Uterus (tissue), 4 donors: ENCODE results near the gene SAMD4A. TPM values are rescaled to one million over a fixed set of nuclear protein-coding genes. Genes with fewer than 3 reads are reported as not detected.

Source experiments
- DNase-seq, 2 donors: peaks; one replicate each; pipeline ENCODE4 v3.0.0-alpha.2; 2019 to 2020
- H3K27ac ChIP-seq, 2 donors: fragments of 200-600 bp; sonication (generic); 1 replicate in 1 of 2; 2 replicates in 1 of 2; pipeline ENCODE4 v1.5.1; 2016 to 2018
- H3K27me3 ChIP-seq, 2 donors: fragments of 200-600 bp; sonication (generic); one replicate each; pipeline ENCODE4 v1.5.1; 2018 to 2019; ENCODE audit warnings: control low read depth in 1 of 2
- H3K36me3 ChIP-seq, 2 donors: fragments of 200-600 bp; sonication (generic); one replicate each; pipeline ENCODE4 v1.5.1; 2019; ENCODE audit warnings: control low read depth in 1 of 2
- H3K4me1 ChIP-seq, 2 donors: fragments of 200-600 bp; sonication (generic); one replicate each; pipeline ENCODE4 v1.5.1; 2018 to 2019; ENCODE audit warnings: control low read depth in 1 of 2
- H3K4me3 ChIP-seq, 2 donors: fragments of 200-600 bp; sonication (generic); 1 replicate in 1 of 2; 2 replicates in 1 of 2; pipeline ENCODE4 v1.5.1; 2018 to 2019; ENCODE audit warnings: mild to moderate bottlenecking in 1 of 2
- H3K9me3 ChIP-seq, 2 donors: fragments of 200-600 bp; sonication (generic); one replicate each; pipeline ENCODE4 v1.5.1; 2019; ENCODE audit warnings: control low read depth in 1 of 2
- POLR2A ChIP-seq, 2 donors: fragments of 450-650 bp; IDR thresholded peaks; one replicate each; pipeline ENCODE4 v1.6.1; 2016; ENCODE audit warnings: antibody characterized with exemption in 2 of 2, mild to moderate bottlenecking in 1 of 2, moderate library complexity in 1 of 2
- intact Hi-C: fragments of 100-400 bp; cut with DNase I; formaldehyde crosslinking; loops from one replicate; pipeline ENCODE4 v1.15.1; 2023; ENCODE audit warnings: low total_unique reads
- total RNA-seq, 4 donors: library from RNA; depleted of rRNA in 3 of 4; stranded (reverse); fragments of >200 nt in 3 of 4; gene quantifications; one replicate each; pipeline versions ENCODE4 v1.1.0 to v1.2.4, GENCODE V29; 2014 to 2023
- TF ChIP-seq, protein P1 (sequence below), 4 experiments: fragments of 200-600 bp in 2 of 4; fragments of 450-650 bp in 2 of 4; sonication (generic) in 2 of 4; IDR thresholded peaks; one replicate each; pipeline ENCODE4 v1.5.1; 2016 to 2019; ENCODE audit warnings: antibody characterized with exemption in 4 of 4, mild to moderate bottlenecking in 2 of 4, moderate library complexity in 1 of 4
- donor health status: DM: yes; HTN: yes; CAD: no.

Gene SAMD4A
- total RNA-seq, 4 donors from 2014 or later: 46.9 to 67.8 (median 55.0) TPM

DNA sequence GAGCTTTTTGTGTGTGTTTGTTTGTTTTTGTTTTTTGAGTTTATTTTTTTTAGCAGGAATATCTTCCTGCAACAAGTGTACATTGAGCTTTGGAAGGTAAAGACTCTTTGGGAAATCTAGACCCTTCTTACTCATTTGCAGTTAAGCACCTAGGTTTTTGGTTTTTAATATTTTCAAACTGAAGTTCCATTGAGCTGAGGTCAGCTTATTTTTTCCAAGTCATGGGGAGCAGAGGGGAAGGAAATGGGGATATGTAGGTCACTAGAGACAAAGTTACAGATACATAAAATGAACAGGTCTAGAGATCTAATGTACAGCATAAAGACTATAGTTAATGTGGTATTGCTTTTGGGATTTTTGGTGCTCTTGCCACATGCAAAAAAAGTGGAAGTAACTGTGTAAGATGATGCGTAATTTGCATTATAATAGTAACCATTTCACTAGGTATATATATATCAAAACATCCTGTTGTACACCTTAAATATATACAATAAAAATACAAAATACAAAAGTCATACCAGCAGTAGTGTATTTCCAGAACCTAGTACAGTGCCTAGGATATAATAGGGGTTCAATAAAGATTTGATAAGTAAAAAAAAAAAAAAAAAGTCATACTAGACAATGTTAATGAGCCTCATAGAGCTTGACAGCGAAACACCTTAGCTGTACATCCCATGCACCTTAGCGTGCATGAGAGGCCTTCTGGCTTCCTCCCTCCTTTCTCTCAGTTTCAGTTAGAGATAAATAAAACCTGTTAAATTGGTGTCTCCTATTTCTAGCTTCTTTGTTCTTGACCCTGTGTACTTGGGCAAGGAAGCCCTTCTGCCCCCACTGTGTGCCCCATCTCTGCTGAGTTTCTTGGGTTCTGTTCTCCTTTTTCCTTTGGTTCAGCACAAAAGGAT is 34.6 kb upstream of the SAMD4A start:
- intact Hi-C loops: no loop called here
- no peak overlapping the region for H3K27ac ChIP-seq
- H3K9me3 ChIP-seq: no peaks in the 10 kb centered on the region
- DNase-seq: no peak
- no peaks in the 10 kb centered on the region for H3K36me3 ChIP-seq
- no peaks in the 10 kb centered on the region for H3K27me3 ChIP-seq
- TF ChIP-seq POLR2A (IDR thresholded peaks at IDR 0.05): no peak
- TF ChIP-seq, protein P1, sequence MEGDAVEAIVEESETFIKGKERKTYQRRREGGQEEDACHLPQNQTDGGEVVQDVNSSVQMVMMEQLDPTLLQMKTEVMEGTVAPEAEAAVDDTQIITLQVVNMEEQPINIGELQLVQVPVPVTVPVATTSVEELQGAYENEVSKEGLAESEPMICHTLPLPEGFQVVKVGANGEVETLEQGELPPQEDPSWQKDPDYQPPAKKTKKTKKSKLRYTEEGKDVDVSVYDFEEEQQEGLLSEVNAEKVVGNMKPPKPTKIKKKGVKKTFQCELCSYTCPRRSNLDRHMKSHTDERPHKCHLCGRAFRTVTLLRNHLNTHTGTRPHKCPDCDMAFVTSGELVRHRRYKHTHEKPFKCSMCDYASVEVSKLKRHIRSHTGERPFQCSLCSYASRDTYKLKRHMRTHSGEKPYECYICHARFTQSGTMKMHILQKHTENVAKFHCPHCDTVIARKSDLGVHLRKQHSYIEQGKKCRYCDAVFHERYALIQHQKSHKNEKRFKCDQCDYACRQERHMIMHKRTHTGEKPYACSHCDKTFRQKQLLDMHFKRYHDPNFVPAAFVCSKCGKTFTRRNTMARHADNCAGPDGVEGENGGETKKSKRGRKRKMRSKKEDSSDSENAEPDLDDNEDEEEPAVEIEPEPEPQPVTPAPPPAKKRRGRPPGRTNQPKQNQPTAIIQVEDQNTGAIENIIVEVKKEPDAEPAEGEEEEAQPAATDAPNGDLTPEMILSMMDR (IDR thresholded peaks at IDR 0.05): no peak
- H3K4me3 ChIP-seq: no peak overlapping the region
- H3K4me1 ChIP-seq: no peaks in the 10 kb centered on the region

DNA sequence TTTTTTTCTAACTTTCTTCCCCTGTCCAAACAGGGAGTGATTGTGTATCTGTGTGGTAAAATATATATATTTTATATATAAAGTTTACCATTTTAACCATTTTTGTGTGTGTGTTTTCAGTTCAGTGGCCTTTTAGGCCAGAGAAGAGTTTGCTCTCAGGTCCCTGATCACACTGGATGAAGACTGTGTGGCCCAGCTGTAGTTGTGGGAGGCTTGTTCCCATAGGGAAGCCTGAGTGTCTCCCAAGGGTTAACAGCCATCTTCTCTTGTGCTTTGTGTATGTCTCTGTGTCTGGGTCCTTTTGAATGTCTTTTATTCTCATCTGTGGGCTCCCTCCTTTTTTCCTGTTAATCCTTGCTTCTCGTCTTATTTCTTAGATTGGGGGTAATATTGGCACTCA is 33.8 kb upstream of the SAMD4A start:
- no peaks in the 10 kb centered on the region for H3K27me3 ChIP-seq
- intact Hi-C loops: no loop called here
- H3K4me1 ChIP-seq: no peaks in the 10 kb centered on the region
- TF ChIP-seq, protein P1 (IDR thresholded peaks at IDR 0.05): no peak
- no peak for TF ChIP-seq POLR2A (IDR thresholded peaks at IDR 0.05)
- no peaks in the 10 kb centered on the region for H3K36me3 ChIP-seq
- H3K27ac ChIP-seq: no peak overlapping the region
- no peaks in the 10 kb centered on the region for H3K9me3 ChIP-seq
- H3K4me3 ChIP-seq: no peak overlapping the region
- DNase-seq: no peak

DNA sequence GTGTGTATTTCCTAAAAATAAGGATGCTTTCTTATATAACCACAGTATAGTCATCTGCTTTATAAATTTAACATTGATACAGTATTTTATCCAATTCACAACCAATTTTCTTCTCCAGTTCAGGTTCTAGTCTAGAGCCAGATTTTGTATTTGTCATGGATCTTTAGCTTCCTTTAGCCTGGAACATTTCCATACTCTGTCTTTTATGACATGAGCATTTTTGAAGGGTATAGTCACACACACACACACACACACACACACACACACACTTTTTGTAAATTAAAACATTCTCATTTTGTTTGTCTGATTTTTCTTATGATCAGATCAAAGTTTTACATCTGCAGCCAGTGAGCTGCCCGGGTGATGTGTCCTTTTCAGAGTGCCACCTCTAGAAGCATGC is 31.8 kb upstream of the SAMD4A start:
- H3K36me3 ChIP-seq: no peaks in the 10 kb centered on the region
- H3K9me3 ChIP-seq: no peaks in the 10 kb centered on the region
- no peak overlapping the region for H3K27ac ChIP-seq
- intact Hi-C loops: no loop called here
- H3K27me3 ChIP-seq: no peaks in the 10 kb centered on the region
- TF ChIP-seq POLR2A (IDR thresholded peaks at IDR 0.05): no peak
- TF ChIP-seq, protein P1 (IDR thresholded peaks at IDR 0.05): no peak
- no peak for DNase-seq
- H3K4me1 ChIP-seq: no peaks in the 10 kb centered on the region
- no peak overlapping the region for H3K4me3 ChIP-seq

DNA sequence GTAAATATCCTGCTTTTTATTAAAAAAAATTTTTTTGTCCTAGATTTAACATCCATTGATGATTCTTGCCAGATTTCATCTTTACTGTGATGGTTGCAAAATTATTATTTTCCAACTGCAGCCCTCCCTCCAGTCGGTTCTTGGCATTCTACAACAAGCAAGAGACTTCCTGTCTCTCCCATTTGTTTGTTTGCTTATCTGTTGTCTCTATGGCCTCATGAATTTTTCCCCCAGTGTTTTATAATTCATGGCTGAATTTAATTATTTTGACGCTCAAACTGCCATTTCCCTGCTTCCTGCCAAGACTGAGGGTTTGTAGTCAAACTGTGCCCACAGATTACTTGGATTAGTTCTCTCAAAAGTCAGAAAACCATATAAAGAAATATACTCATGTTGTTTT is 31.3 kb upstream of the SAMD4A start:
- TF ChIP-seq POLR2A (IDR thresholded peaks at IDR 0.05): no peak
- TF ChIP-seq, protein P1 (IDR thresholded peaks at IDR 0.05): no peak

DNA sequence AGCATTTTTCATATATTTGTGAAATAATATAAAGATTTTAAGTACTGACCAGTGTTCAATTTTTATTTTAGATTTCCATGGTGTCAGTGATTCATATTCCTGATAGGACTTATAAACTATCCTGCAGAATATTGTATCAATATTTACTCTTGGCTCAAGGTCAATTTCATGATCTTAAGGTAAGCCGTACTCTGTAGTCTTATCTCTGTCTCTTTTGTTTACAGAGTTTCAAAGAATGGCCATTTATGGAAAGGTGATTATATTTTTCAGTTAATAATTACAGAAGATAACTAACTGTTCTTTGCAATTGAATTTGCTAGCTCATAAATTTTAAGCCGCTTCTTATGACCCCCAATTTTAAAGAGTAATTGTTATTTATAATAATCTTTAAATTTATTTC is 29.3 kb upstream of the SAMD4A start:
- no peaks in the 10 kb centered on the region for H3K36me3 ChIP-seq
- DNase-seq: no peak
- H3K27ac ChIP-seq: no peak overlapping the region
- TF ChIP-seq, protein P1 (IDR thresholded peaks at IDR 0.05): no peak
- H3K4me1 ChIP-seq: no peaks in the 10 kb centered on the region
- no peaks in the 10 kb centered on the region for H3K9me3 ChIP-seq
- no peaks in the 10 kb centered on the region for H3K27me3 ChIP-seq
- H3K4me3 ChIP-seq: no peak overlapping the region
- intact Hi-C loops: no loop called here

More for the DNA sequence above, 31.3 kb upstream of the SAMD4A start:
- Histone ChIP-seq H3K9me3 (no peaks in the 10 kb centered on the region), H3K27me3 (no peaks in the 10 kb centered on the region), H3K4me3 (no peak overlapping the region), H3K36me3 (no peaks in the 10 kb centered on the region), H3K27ac (no peak overlapping the region), H3K4me1 (no peaks in the 10 kb centered on the region)
- intact Hi-C loops: no loop called here
- DNase-seq: no peak
